Esophagus muscularis mucosa (tissue), 4 donors: Measurements from ENCODE around the gene RXFP1. TPM values are rescaled to one million over a fixed set of nuclear protein-coding genes. Genes with fewer than 3 reads are reported as not detected.
"Not testable (repeated sequence)": the region's sequence is repeated elsewhere in the genome, so short reads cannot be mapped to it uniquely, and the experiment has no call there.

Experiments used
- DNase-seq: peaks from one replicate; pipeline ENCODE4 v3.0.0-alpha.2; 2017; ENCODE audit errors: extremely low spot score
- H3K27ac ChIP-seq, 4 donors: fragments of 200-600 bp; sonication (generic); replicated peaks in 1 of 4; 1 replicate in 3 of 4; 2 replicates in 1 of 4; pipeline ENCODE4 v1.5.1; 2016 to 2019; ENCODE audit warnings: mild to moderate bottlenecking in 1 of 4
- H3K27me3 ChIP-seq, 4 donors: fragments of 200-600 bp; sonication (generic); one replicate each; pipeline versions ENCODE4 v1.5.1 to v1.6.0; 2016 to 2019
- H3K36me3 ChIP-seq, 4 donors: fragments of 200-600 bp; sonication (generic); one replicate each; pipeline ENCODE4 v1.5.1; 2016 to 2019
- H3K4me1 ChIP-seq, 4 donors: fragments of 200-600 bp; sonication (generic); one replicate each; pipeline ENCODE4 v1.5.1; 2016 to 2019
- H3K4me3 ChIP-seq, 4 donors: fragments of 200-600 bp; sonication (generic); 1 replicate in 2 of 4; 2 replicates in 2 of 4; pipeline ENCODE4 v1.5.1; 2016 to 2019; ENCODE audit warnings: mild to moderate bottlenecking in 4 of 4, moderate library complexity in 1 of 4
- H3K9me3 ChIP-seq, 4 donors: fragments of 200-600 bp; sonication (generic); 1 replicate in 3 of 4; 2 replicates in 1 of 4; pipeline ENCODE4 v1.5.1; 2016 to 2019
- CTCF ChIP-seq, 3 experiments: fragments of 200-600 bp in 2 of 3; fragments of 450-650 bp in 1 of 3; sonication (generic) in 2 of 3; IDR thresholded peaks; one replicate each; pipeline ENCODE4 v1.5.1; 2017 to 2019; ENCODE audit warnings: antibody characterized with exemption in 3 of 3, mild to moderate bottlenecking in 2 of 3, moderate library complexity in 1 of 3
- EP300 ChIP-seq: sonication (generic); formaldehyde crosslinking; IDR thresholded peaks from one replicate; pipeline ENCODE4 v1.6.1; 2017; ENCODE audit warnings: antibody characterized with exemption
- POLR2A ChIP-seq: fragments of 450-650 bp; IDR thresholded peaks from one replicate; pipeline ENCODE4 v1.6.1; 2017; ENCODE audit warnings: antibody characterized with exemption, moderate library complexity, mild to moderate bottlenecking, low read depth
- POLR2AphosphoS5 ChIP-seq, 2 donors: sonication (generic); formaldehyde crosslinking; IDR thresholded peaks; one replicate each; pipeline ENCODE4 v1.6.1; 2017; ENCODE audit warnings: antibody characterized with exemption in 2 of 2
- WGBS: methylation state at CpG from one replicate; pipeline ENCODE4 v1.1.5; 2018; 5-methylcytosine and 5-hydroxymethylcytosine counted together
- intact Hi-C: fragments of 100-400 bp; cut with DNase I; formaldehyde crosslinking; loops from one replicate; pipeline ENCODE4 v1.15.1; 2023
- total RNA-seq, 4 donors: library from RNA; depleted of rRNA; stranded (reverse); fragments of >200 nt; gene quantifications; one replicate each; pipeline versions ENCODE4 v1.1.0 to v1.2.1, GENCODE V29; 2016

RXFP1 gene
- total RNA-seq, 4 donors from 2014 or later, result not detected

GRCh38 chr4:158644760-158645159 lies 123.1 kb downstream of the RXFP1 start:
- no peak overlapping the region for H3K27ac ChIP-seq
- WGBS, result 62% methylated on average over 3 of the region's 3 CpGs
- TF ChIP-seq EP300 (no peak), POLR2A (no peak), POLR2AphosphoS5 (IDR thresholded peaks at IDR 0.05) (no peak), CTCF (IDR thresholded peaks at IDR 0.05) (no peak)
- intact Hi-C loops, result no loop called here
- H3K36me3 ChIP-seq, result no peaks in the 10 kb centered on the region
- H3K27me3 ChIP-seq, result no peaks in the 10 kb centered on the region
- DNase-seq, result no peak
- H3K4me3 ChIP-seq, result no peak overlapping the region
- no peaks in the 10 kb centered on the region for H3K9me3 ChIP-seq
- no peaks in the 10 kb centered on the region for H3K4me1 ChIP-seq

- Histone ChIP-seq H3K9me3 (no peaks in the 10 kb centered on the region), H3K36me3 (no peaks in the 10 kb centered on the region), H3K4me3 (no peak overlapping the region), H3K4me1 (no peaks in the 10 kb centered on the region), H3K27ac (no peak overlapping the region), H3K27me3 (no peaks in the 10 kb centered on the region)
- intact Hi-C loops, result no loop called here
- no peak for DNase-seq
- no peak for TF ChIP-seq POLR2AphosphoS5 (IDR thresholded peaks at IDR 0.05)
- no peak for TF ChIP-seq POLR2A
- TF ChIP-seq EP300, result no peak
- TF ChIP-seq CTCF (IDR thresholded peaks at IDR 0.05), result no peak
- 71% methylated on average over 4 of the region's 4 CpGs for WGBS
Measured at GRCh38 chr4:158649111-158649680, 127.5 kb downstream of the RXFP1 start.

GRCh38 chr4:158652920-158653319 lies 131.2 kb downstream of the RXFP1 start:
- Histone ChIP-seq H3K9me3 (no peaks in the 10 kb centered on the region), H3K27ac (no peak overlapping the region), H3K27me3 (peaks cover 0 to 3% (median 0%) of the 10 kb centered on the region in 4 donors), H3K4me1 (no peaks in the 10 kb centered on the region), H3K36me3 (no peaks in the 10 kb centered on the region), H3K4me3 (no peak overlapping the region)
- WGBS, result 7% methylated on average over 2 of the region's 2 CpGs
- no peak for TF ChIP-seq POLR2A
- no peak for TF ChIP-seq POLR2AphosphoS5 (IDR thresholded peaks at IDR 0.05)
- TF ChIP-seq EP300, result no peak
- TF ChIP-seq CTCF (IDR thresholded peaks at IDR 0.05), result no peak
- intact Hi-C loops, result no loop called here
- DNase-seq, result no peak

GRCh38 chr4:158656439-158656838 lies 134.8 kb downstream of the RXFP1 start:
- no peak for DNase-seq
- WGBS, result 67% methylated on average over 1 of the region's 1 CpG
- Histone ChIP-seq H3K27me3 (peaks cover 0 to 3% (median 0%) of the 10 kb centered on the region in 4 donors), H3K4me3 (no peak overlapping the region), H3K27ac (no peak overlapping the region), H3K4me1 (no peaks in the 10 kb centered on the region), H3K9me3 (no peaks in the 10 kb centered on the region), H3K36me3 (no peaks in the 10 kb centered on the region)
- intact Hi-C loops, result no loop called here
- no peak for TF ChIP-seq POLR2AphosphoS5 (IDR thresholded peaks at IDR 0.05)
- no peak for TF ChIP-seq EP300
- no peak for TF ChIP-seq POLR2A
- no peak for TF ChIP-seq CTCF (IDR thresholded peaks at IDR 0.05)

GRCh38 chr4:158657291-158657690 lies 135.6 kb downstream of the RXFP1 start:
- Histone ChIP-seq H3K9me3 (no peaks in the 10 kb centered on the region), H3K36me3 (no peaks in the 10 kb centered on the region), H3K4me1 (no peaks in the 10 kb centered on the region), H3K27ac (no peak overlapping the region), H3K4me3 (no peak overlapping the region), H3K27me3 (peaks cover 0 to 3% (median 0%) of the 10 kb centered on the region in 4 donors)
- 89% methylated on average over 8 of the region's 11 CpGs for WGBS
- no peak for DNase-seq
- TF ChIP-seq POLR2AphosphoS5 (IDR thresholded peaks at IDR 0.05) (no peak), CTCF (IDR thresholded peaks at IDR 0.05) (no peak), POLR2A (no peak)
- intact Hi-C loops, result no loop called here

GRCh38 chr4:158663255-158663654 lies 141.6 kb downstream of the RXFP1 start:
- H3K36me3 ChIP-seq, H3K27ac ChIP-seq, H3K4me3 ChIP-seq, H3K9me3 ChIP-seq, intact Hi-C loops, DNase-seq, H3K27me3 ChIP-seq, H3K4me1 ChIP-seq: not testable (repeated sequence)
- WGBS, result 57% methylated on average over 4 of the region's 4 CpGs
